Spleen (tissue), 7 donors: ENCODE data around the gene TAAR5.

Source experiments
- CTCF ChIP-seq, 11 experiments: fragments of 200-600 bp in 7 of 11; fragments of 450-650 bp in 4 of 11; sonication (generic) in 4 of 11; IDR thresholded peaks in 8 of 11; conservative IDR thresholded peaks in 3 of 11; 1 replicate in 7 of 11; 2 replicates in 4 of 11; pipeline versions ENCODE4 v1.4.0 to v1.8.0; 2016 to 2021; ENCODE audit warnings: antibody characterized with exemption in 11 of 11, inconsistent platforms in 4 of 11, mild to moderate bottlenecking in 1 of 11
- POLR2A ChIP-seq, 3 donors: fragments of 450-650 bp; IDR thresholded peaks; one replicate each; pipeline ENCODE4 v1.5.1; 2017; ENCODE audit warnings: antibody characterized with exemption in 3 of 3, mild to moderate bottlenecking in 1 of 3
- POLR2AphosphoS5 ChIP-seq, 3 donors: sonication (generic); formaldehyde crosslinking; IDR thresholded peaks; one replicate each; pipeline ENCODE4 v1.5.1; 2017; ENCODE audit warnings: antibody characterized with exemption in 3 of 3
- donor health status: DM: no; HTN: no; CAD: no; lungs with moderate emphysema.
- donor health status: DM: no; HTN: no; CAD: no.
- donor health status: DM: no; HTN: no; CAD: no.

DNA sequence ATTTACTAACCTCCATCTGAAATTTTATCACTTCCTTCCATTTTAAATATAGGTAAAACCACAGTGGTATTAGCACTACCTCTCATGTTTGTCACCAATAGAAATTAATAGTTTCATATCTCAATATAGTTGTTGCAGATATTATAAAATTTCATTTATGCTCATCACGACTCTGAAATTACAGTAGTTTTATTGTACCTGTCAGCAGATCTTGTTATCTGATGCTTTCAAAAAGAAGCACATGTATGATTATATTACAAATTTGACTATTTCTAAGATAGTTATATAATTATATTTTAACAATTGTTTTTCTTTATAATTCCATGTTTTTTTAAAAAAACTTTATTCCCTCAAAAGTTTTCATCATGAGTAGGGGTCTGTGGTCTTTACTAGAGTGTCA lies 4.8 kb downstream of the TAAR5 start:
- TF ChIP-seq CTCF (IDR thresholded peaks at IDR 0.05 in 8 of 11, conservative IDR thresholded peaks at IDR 0.05 in 3 of 11) (no peak), POLR2AphosphoS5 (IDR thresholded peaks at IDR 0.05) (no peak), POLR2A (IDR thresholded peaks at IDR 0.05) (no peak)
